Activated CD4-positive, CD25-positive, alpha-beta regulatory T cell (primary cell): Measurements from ENCODE around the gene NRTN.
"Not testable (repeated sequence)": the region's sequence is repeated elsewhere in the genome, so short reads cannot be mapped to it uniquely, and the experiment has no call there.

Experiments
- DNase-seq, 4 experiments: peaks; one replicate each; lab custom pipeline; 2025; lab: John Stamatoyannopoulos, UW

The NRTN gene

GRCh38 chr19:5838353-5839064 is 33.6 kb downstream of the NRTN start:
- DNase-seq = no peak

GRCh38 chr19:5839065-5840017 is 34.5 kb downstream of the NRTN start, which contains the start of gene FUT6:
Gene FUT6 (minus strand): TSS chr19:5839702. CDS start chr19:5832567, 7,135 bp downstream.
- DNase-seq = no peak

- not testable (repeated sequence) for DNase-seq
These were observed 36.9 kb downstream of the NRTN start for GRCh38 chr19:5841735-5842111.

GRCh38 chr19:5843295-5843927 is 38.5 kb downstream of the NRTN start:
- no peak for DNase-seq

- DNase-seq = no peak
These were observed 39.9 kb downstream of the NRTN start for GRCh38 chr19:5844456-5845433.

GRCh38 chr19:5847846-5848245 is 43.0 kb downstream of the NRTN start:
- not testable (repeated sequence) for DNase-seq

GRCh38 chr19:5848621-5849020 is 43.8 kb downstream of the NRTN start:
- not testable (repeated sequence) for DNase-seq

GRCh38 chr19:5850189-5850588 is 45.3 kb downstream of the NRTN start:
- no peak for DNase-seq

- DNase-seq = no peak
These were observed 46.0 kb downstream of the NRTN start for GRCh38 chr19:5850743-5851293.

GRCh38 chr19:5851302-5851701 is 46.4 kb downstream of the NRTN start, which contains the start of gene FUT3:
Gene FUT3 (minus strand): TSS chr19:5851449.
- DNase-seq = no peak

- not testable (repeated sequence) for DNase-seq
These were observed 49.3 kb downstream of the NRTN start for GRCh38 chr19:5854121-5854520.

- DNase-seq = not testable (repeated sequence)
These were observed 50.3 kb downstream of the NRTN start for GRCh38 chr19:5855151-5855550.

- DNase-seq = no peak
These were observed 52.6 kb downstream of the NRTN start for GRCh38 chr19:5857203-5858081.

GRCh38 chr19:5863030-5863665 is 58.3 kb downstream of the NRTN start:
- no peak for DNase-seq

- DNase-seq = no peak
These were observed 59.3 kb downstream of the NRTN start for GRCh38 chr19:5864013-5864720.

- DNase-seq = no peak
These were observed 60.0 kb downstream of the NRTN start for GRCh38 chr19:5864725-5865486.

GRCh38 chr19:5865772-5866171 is 60.9 kb downstream of the NRTN start:
- DNase-seq = no peak
